ENCODE data around the gene LIPC. TPM values are rescaled to one million over a fixed set of nuclear protein-coding genes. Genes with fewer than 3 reads are reported as not detected.

LIPC gene
- total and polyA plus RNA-seq, 2 donors (not counting 3 experiments of a cell fraction or from before 2014, with no cell fraction given), result not detected

GRCh38 chr15:58475573-58476524, 44.1 kb downstream of the LIPC start:
- dilution Hi-C loops (cut with MboI; ENCODE audit: extremely low pct_ligation_motif_present, low sequenced_read_pairs) (no loop called here), intact Hi-C loops (cut with micrococcal nuclease) (no loop called here)
- peak; percentile 91 for DNase-seq (ENCODE audit: low read depth, low spot score)
- Histone ChIP-seq H3K36me3 (ENCODE audit: control insufficient read depth in 2 of 2, extremely low read depth in 1 of 2, insufficient read depth in 2 of 2, low read length in 2 of 2) (no peaks in the 10 kb centered on the region), H3K9ac (replicated peaks; ENCODE audit: extremely low read depth, insufficient read depth, low read length) (no peak overlapping the region), H3K27ac (ENCODE audit: insufficient read depth, low read depth, low read length) (peak overlapping the region; percentile 15), H3K79me2 (ENCODE audit: control insufficient read depth, insufficient read depth, low read length) (no peaks in the 10 kb centered on the region), H4K20me1 (replicated peaks; ENCODE audit: control insufficient read depth, extremely low read depth, insufficient read depth, low read length) (no peaks in the 10 kb centered on the region), H3K27me3 (ENCODE audit: control insufficient read depth in 2 of 2, insufficient read depth in 2 of 2, low read length in 2 of 2) (no peaks in the 10 kb centered on the region), H3K9me3 (replicated peaks; ENCODE audit: control insufficient read depth, insufficient read depth, low read length) (no peaks in the 10 kb centered on the region), H3K4me2 (ENCODE audit: insufficient read depth, low read length) (no peak overlapping the region), H3K9me1 (replicated peaks; ENCODE audit: control insufficient read depth, extremely low read depth, insufficient read depth, low read length) (no peaks in the 10 kb centered on the region), H3K4me1 (ENCODE audit: control insufficient read depth, extremely low read depth, insufficient read depth, low read length) (peaks cover 30% of the 10 kb centered on the region), H3K4me3 (replicated peaks in 1 of 3; ENCODE audit: insufficient read depth in 1 of 3, low read depth in 1 of 3, low read length in 3 of 3) (no peak overlapping the region), H2AFZ (ENCODE audit: low read depth, low read length) (peak overlapping the region; percentile 8)
- CTCF ChIA-PET, result interaction anchor here (0.7 to 2.6 kb wide), 8 partner anchors 11 to 248 kb away, joined by 3 to 9 read pairs (median 4); no protein-coding TSS in a partner anchor
- peak; percentile 81 for FAIRE-seq
- TF ChIP-seq JUN (IDR thresholded peaks at IDR 0.05; ENCODE audit: borderline replicate concordance, insufficient read depth, insufficient read length, low read depth) (no peak), FOS (IDR thresholded peaks at IDR 0.05; ENCODE audit: borderline replicate concordance, insufficient read depth, low read length) (no peak)
- BruUV-seq (replicated peaks), result no TSS peak
- POLR2A ChIA-PET, result interaction anchor here (1.5 kb wide), 1 partner anchor 71 kb away, joined by 4 read pairs; no protein-coding TSS in a partner anchor

GRCh38 chr15:58476525-58477162, 44.9 kb downstream of the LIPC start:
- no peaks in the 10 kb centered on the region for H3K9me1 ChIP-seq (replicated peaks; ENCODE audit: control insufficient read depth, extremely low read depth, insufficient read depth, low read length)
- no peak for FAIRE-seq
- no peak overlapping the region for H3K4me3 ChIP-seq (replicated peaks in 1 of 3; ENCODE audit: insufficient read depth in 1 of 3, low read depth in 1 of 3, low read length in 3 of 3)
- intact Hi-C loops (cut with micrococcal nuclease), result no loop called here
- DNase-seq (ENCODE audit: low read depth, low spot score), result no peak
- H3K4me1 ChIP-seq (ENCODE audit: control insufficient read depth, extremely low read depth, insufficient read depth, low read length), result peaks cover 30% of the 10 kb centered on the region
- H3K9me3 ChIP-seq (replicated peaks; ENCODE audit: control insufficient read depth, insufficient read depth, low read length), result no peaks in the 10 kb centered on the region
- peak overlapping the region; percentile 50 for H2AFZ ChIP-seq (ENCODE audit: low read depth, low read length)
- H3K9ac ChIP-seq (replicated peaks; ENCODE audit: extremely low read depth, insufficient read depth, low read length), result no peak overlapping the region
- H3K27ac ChIP-seq (ENCODE audit: insufficient read depth, low read depth, low read length), result no peak overlapping the region
- no peaks in the 10 kb centered on the region for H3K36me3 ChIP-seq (ENCODE audit: control insufficient read depth in 2 of 2, extremely low read depth in 1 of 2, insufficient read depth in 2 of 2, low read length in 2 of 2)
- dilution Hi-C loops (cut with MboI; ENCODE audit: extremely low pct_ligation_motif_present, low sequenced_read_pairs), result no loop called here
- no peak overlapping the region for H3K4me2 ChIP-seq (ENCODE audit: insufficient read depth, low read length)
- POLR2A ChIA-PET, result interaction anchor here (1.5 kb wide), 1 partner anchor 70 kb away, joined by 4 read pairs; no protein-coding TSS in a partner anchor
- H3K79me2 ChIP-seq (ENCODE audit: control insufficient read depth, insufficient read depth, low read length), result no peaks in the 10 kb centered on the region
- BruUV-seq (replicated peaks), result no TSS peak
- CTCF ChIA-PET, result interaction anchor here (0.7 to 2.6 kb wide), 9 partner anchors 11 to 249 kb away, joined by 3 to 9 read pairs (median 4); no protein-coding TSS in a partner anchor
- H4K20me1 ChIP-seq (replicated peaks; ENCODE audit: control insufficient read depth, extremely low read depth, insufficient read depth, low read length), result no peaks in the 10 kb centered on the region
- TF ChIP-seq MYC (IDR thresholded peaks at IDR 0.05; ENCODE audit: low read depth, low read length), result no peak
- no peak for TF ChIP-seq MAX (IDR thresholded peaks at IDR 0.05; ENCODE audit: insufficient read depth, insufficient read length)
- TF ChIP-seq JUN (IDR thresholded peaks at IDR 0.05; ENCODE audit: borderline replicate concordance, insufficient read depth, insufficient read length, low read depth), result no peak
- TF ChIP-seq POLR2A (IDR thresholded peaks at IDR 0.05; ENCODE audit: low read depth, low read length), result no peak
- no peak for TF ChIP-seq EZH2 (IDR thresholded peaks at IDR 0.05; ENCODE audit: borderline replicate concordance, low read depth, low read length, severe bottlenecking)
- no peak for TF ChIP-seq POLR2AphosphoS5 (IDR thresholded peaks at IDR 0.05; ENCODE audit: insufficient read depth, low read depth, low read length)
- TF ChIP-seq CTCF (IDR thresholded peaks at IDR 0.05; ENCODE audit: extremely low read depth in 1 of 2, insufficient read depth in 1 of 2, low read depth in 1 of 2, low read length in 2 of 2), result no peak
- TF ChIP-seq GATA2 (IDR thresholded peaks at IDR 0.05; ENCODE audit: insufficient read depth, insufficient read length, low read depth, low read length), result no peak
- no peak for TF ChIP-seq FOS (IDR thresholded peaks at IDR 0.05; ENCODE audit: borderline replicate concordance, insufficient read depth, low read length)
- no peaks in the 10 kb centered on the region for H3K27me3 ChIP-seq (ENCODE audit: control insufficient read depth in 2 of 2, insufficient read depth in 2 of 2, low read length in 2 of 2)

Data from endothelial cell of umbilical vein (primary cell).